ENCODE results near the gene MAPK9. TPM values are rescaled to one million over a fixed set of nuclear protein-coding genes. Genes with fewer than 3 reads are reported as not detected.

The MAPK9 gene
- total and polyA plus RNA-seq, 12 donors = 13.9 to 47.4 (median 40.3) TPM

DNA sequence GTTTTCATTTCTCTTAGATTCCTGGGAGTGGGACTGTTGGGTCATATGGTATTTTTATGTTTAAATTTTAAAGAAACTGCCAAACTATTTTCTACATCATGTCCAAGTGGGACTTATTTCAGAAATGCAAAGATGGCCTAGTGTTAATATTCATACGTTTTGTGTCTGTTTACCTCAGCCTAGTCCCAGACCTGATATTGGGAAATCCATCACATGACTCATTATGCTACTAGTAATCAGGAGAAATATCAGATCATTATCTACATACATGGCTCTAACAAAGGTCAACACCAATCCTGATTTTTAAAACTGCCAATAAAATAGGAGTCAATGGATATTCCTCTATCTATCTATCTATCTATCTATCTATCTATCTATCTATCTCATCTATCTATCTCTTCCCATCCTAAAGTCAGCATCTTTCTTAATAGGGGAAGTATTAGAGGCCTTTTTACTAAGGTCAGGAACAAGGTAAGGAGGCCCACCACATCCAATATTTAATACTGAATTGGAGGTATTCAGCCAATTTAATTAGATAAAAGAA is 87.5 kb downstream of the MAPK9 start:
- Histone ChIP-seq H3K4me3 (no peak overlapping the region), H3K27ac (no peak overlapping the region), H3K27me3 (peaks cover 10 to 51% (median 31%) of the 10 kb centered on the region in 7 donors), H3K9me3 (no peaks in the 10 kb centered on the region), H3K36me3 (no peaks in the 10 kb centered on the region), H3K4me1 (peaks cover 0 to 9% (median 5%) of the 10 kb centered on the region in 9 donors)
- 77 to 86% methylated on average over 1 of the region's 1 CpG for WGBS, 2 donors
- intact Hi-C loops (cut with DNase I) = no loop called here
- DNase-seq (no peak), ATAC-seq (no peak)
- TF ChIP-seq, protein P1, sequence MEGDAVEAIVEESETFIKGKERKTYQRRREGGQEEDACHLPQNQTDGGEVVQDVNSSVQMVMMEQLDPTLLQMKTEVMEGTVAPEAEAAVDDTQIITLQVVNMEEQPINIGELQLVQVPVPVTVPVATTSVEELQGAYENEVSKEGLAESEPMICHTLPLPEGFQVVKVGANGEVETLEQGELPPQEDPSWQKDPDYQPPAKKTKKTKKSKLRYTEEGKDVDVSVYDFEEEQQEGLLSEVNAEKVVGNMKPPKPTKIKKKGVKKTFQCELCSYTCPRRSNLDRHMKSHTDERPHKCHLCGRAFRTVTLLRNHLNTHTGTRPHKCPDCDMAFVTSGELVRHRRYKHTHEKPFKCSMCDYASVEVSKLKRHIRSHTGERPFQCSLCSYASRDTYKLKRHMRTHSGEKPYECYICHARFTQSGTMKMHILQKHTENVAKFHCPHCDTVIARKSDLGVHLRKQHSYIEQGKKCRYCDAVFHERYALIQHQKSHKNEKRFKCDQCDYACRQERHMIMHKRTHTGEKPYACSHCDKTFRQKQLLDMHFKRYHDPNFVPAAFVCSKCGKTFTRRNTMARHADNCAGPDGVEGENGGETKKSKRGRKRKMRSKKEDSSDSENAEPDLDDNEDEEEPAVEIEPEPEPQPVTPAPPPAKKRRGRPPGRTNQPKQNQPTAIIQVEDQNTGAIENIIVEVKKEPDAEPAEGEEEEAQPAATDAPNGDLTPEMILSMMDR (IDR thresholded peaks at IDR 0.05) = no peak

GRCh38 chr5:180202939-180203573 is 88.8 kb downstream of the MAPK9 start:
- Histone ChIP-seq H3K27ac (no peak overlapping the region), H3K9me3 (no peaks in the 10 kb centered on the region), H3K4me3 (no peak overlapping the region), H3K4me1 (peaks cover 0 to 3% (median 0%) of the 10 kb centered on the region in 9 donors), H3K36me3 (no peaks in the 10 kb centered on the region), H3K27me3 (peaks cover 5 to 56% (median 31%) of the 10 kb centered on the region in 7 donors)
- no peak for ATAC-seq
- TF ChIP-seq, protein P1 (IDR thresholded peaks at IDR 0.05) = no peak
- DNase-seq = no peak
- intact Hi-C loops (cut with DNase I) = no loop called here
- 68 to 70% methylated on average over 8 of the region's 8 CpGs for WGBS, 2 donors

DNA sequence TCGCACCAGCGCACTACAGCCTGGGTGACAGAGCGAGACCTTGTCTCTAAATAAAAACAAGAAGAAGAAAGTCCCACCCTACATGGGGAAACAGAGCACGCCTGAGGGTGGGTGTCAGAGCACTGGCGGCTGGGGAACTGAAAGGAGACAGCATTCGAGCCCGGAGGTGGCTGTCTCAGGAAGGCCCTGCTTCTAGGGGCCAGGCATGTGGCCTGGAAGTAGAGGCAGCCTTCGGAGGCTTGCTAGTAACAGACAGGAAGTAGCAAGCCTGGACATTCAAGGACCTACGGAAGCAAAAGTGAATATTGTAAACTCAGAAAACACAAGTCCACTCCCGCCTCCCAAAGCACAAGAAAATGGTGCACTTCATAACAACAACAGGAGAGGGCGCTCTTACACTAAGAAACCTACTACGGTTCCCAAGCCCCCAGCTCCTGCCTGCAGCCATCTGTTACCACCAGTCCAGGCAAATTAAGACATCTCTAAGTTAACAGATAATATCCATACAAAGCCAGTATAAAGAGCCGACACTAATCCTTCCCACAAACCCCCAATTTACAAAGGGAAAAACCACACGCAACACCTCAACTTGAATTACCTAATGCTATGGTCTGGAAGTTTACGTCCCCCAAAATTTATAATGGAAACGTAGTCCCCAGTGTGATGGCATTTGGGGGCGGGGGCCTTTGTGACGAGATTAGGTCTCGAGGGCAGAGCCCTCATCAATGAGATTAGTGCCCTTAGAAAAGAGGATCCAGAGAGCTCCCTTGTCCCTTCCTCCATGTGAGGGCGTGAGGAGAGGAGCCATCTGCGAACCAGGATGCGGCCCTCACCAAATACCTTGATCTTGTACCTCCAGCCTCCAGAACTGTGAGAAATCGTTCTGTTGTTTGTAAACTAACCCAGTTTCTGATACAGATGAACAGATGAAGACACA is 90.6 kb downstream of the MAPK9 start:
- intact Hi-C loops (cut with DNase I) = no loop called here
- DNase-seq = no peak

GRCh38 chr5:180199390-180199789 is 92.5 kb downstream of the MAPK9 start:
- DNase-seq (no peak), ATAC-seq (no peak)
- no peak overlapping the region for H3K4me3 ChIP-seq
- WGBS, 2 donors = 65 to 72% methylated on average over 8 of the region's 8 CpGs
- no peaks in the 10 kb centered on the region for H3K9me3 ChIP-seq
- TF ChIP-seq, protein P1 (IDR thresholded peaks at IDR 0.05) = no peak
- H3K27ac ChIP-seq = no peak overlapping the region
- intact Hi-C loops (cut with DNase I) = no loop called here
- no peaks in the 10 kb centered on the region for H3K36me3 ChIP-seq
- H3K27me3 ChIP-seq = peaks cover 0 to 36% (median 11%) of the 10 kb centered on the region in 7 donors
- H3K4me1 ChIP-seq = no peaks in the 10 kb centered on the region

More for the DNA sequence above, 90.6 kb downstream of the MAPK9 start:
- Histone ChIP-seq H3K4me3 (no peak overlapping the region), H3K4me1 (no peaks in the 10 kb centered on the region), H3K9me3 (no peaks in the 10 kb centered on the region), H3K27me3 (peaks cover 0 to 44% (median 20%) of the 10 kb centered on the region in 7 donors), H3K36me3 (no peaks in the 10 kb centered on the region), H3K27ac (no peak overlapping the region)
- TF ChIP-seq, protein P1 (IDR thresholded peaks at IDR 0.05) = peak in 5 of 9 donors; percentile 14 to 30 (median 20)
- WGBS, 2 donors = 74 to 76% methylated on average over 23 of the region's 23 CpGs
- ATAC-seq = no peak

All from heart right ventricle (tissue), 16 donors.